GM12878 (cell line): Measurements from ENCODE around the gene TNFAIP2. TPM values are rescaled to one million over a fixed set of nuclear protein-coding genes. Genes with fewer than 3 reads are reported as not detected.

ENCODE experiments used
- BMI1 ChIP-seq: fragments of 450-650 bp; IDR thresholded peaks from 2 replicates; pipeline ENCODE4 v1.6.1; 2016; ENCODE audit warnings: mild to moderate bottlenecking, moderate library complexity, borderline replicate concordance
- CEBPB ChIP-seq, 2 experiments: fragments of 150-350 bp in 1 of 2; IDR thresholded peaks; 2 replicates each; pipeline ENCODE4 v1.6.1; 2012 to 2014; ENCODE audit warnings: low read depth in 2 of 2, low read length in 2 of 2, borderline replicate concordance in 1 of 2, inconsistent platforms in 1 of 2
- ELK1 ChIP-seq: IDR thresholded peaks from 2 replicates; pipeline ENCODE4 v1.6.1; 2012; ENCODE audit warnings: low read depth, low read length, improper control_type of control experiment
- HDAC6 ChIP-seq: fragments of 200-600 bp; sonication (generic); IDR thresholded peaks from one replicate; pipeline ENCODE4 v1.8.0; 2017; ENCODE audit warnings: antibody characterized with exemption; ENCODE audit not compliant: unreplicated experiment
- IKZF1 ChIP-seq: fragments of 450-650 bp; conservative IDR thresholded peaks from 2 replicates; pipeline ENCODE4 v1.6.1; 2017; ENCODE audit warnings: antibody characterized with exemption, mild to moderate bottlenecking
- IRF5 ChIP-seq: fragments of 450-650 bp; IDR thresholded peaks from 2 replicates; pipeline ENCODE4 v1.6.1; 2017; ENCODE audit warnings: borderline replicate concordance
- KAT2A ChIP-seq: conservative IDR thresholded peaks from 2 replicates; pipeline ENCODE4 v1.6.1; 2011; ENCODE audit warnings: low read depth, low read length; ENCODE audit not compliant: control insufficient read depth
- NFIC ChIP-seq: IDR thresholded peaks from 2 replicates; pipeline ENCODE4 v1.6.1; 2012; ENCODE audit warnings: low read depth, mild to moderate bottlenecking, inconsistent platforms, low read length, moderate library complexity
- NFYA ChIP-seq: IDR thresholded peaks from 2 replicates; pipeline ENCODE4 v1.6.1; 2011; ENCODE audit warnings: low read depth, mild to moderate bottlenecking, low read length, improper control_type of control experiment, borderline replicate concordance
- RAD21 ChIP-seq: IDR thresholded peaks from 2 replicates; pipeline ENCODE4 v1.6.1; 2011; ENCODE audit warnings: mild to moderate bottlenecking, low read depth, low read length, moderate library complexity; ENCODE audit not compliant: insufficient read depth
- RB1 ChIP-seq: fragments of 450-650 bp; formaldehyde crosslinking; IDR thresholded peaks from 2 replicates; pipeline ENCODE4 v1.6.1; 2017; ENCODE audit warnings: mild to moderate bottlenecking, borderline replicate concordance
- RBBP5 ChIP-seq: fragments of 200-600 bp; sonication (generic); conservative IDR thresholded peaks from 2 replicates; pipeline ENCODE4 v1.6.1; 2016
- SIN3A ChIP-seq: IDR thresholded peaks from 2 replicates; pipeline ENCODE4 v1.6.1; 2012; ENCODE audit warnings: low read depth, low read length, improper control_type of control experiment
- SIX5 ChIP-seq: IDR thresholded peaks from 2 replicates; pipeline ENCODE4 v1.6.1; 2011; ENCODE audit warnings: mild to moderate bottlenecking, low read depth, low read length, moderate library complexity; ENCODE audit not compliant: severe bottlenecking
- USF2 ChIP-seq: IDR thresholded peaks from 2 replicates; pipeline ENCODE4 v1.6.1; 2011; ENCODE audit warnings: low read depth, low read length, improper control_type of control experiment, borderline replicate concordance
- WRNIP1 ChIP-seq: IDR thresholded peaks from 2 replicates; pipeline ENCODE4 v1.6.1; 2011; ENCODE audit warnings: low read depth, low read length, improper control_type of control experiment, borderline replicate concordance
- ZBED1 ChIP-seq: IDR thresholded peaks from 2 replicates; pipeline ENCODE4 v1.6.1; 2016; ENCODE audit warnings: borderline replicate concordance
- ZBTB33 ChIP-seq: fragments of 450-650 bp; IDR thresholded peaks from 2 replicates; pipeline ENCODE4 v1.6.1; 2017; ENCODE audit warnings: mild to moderate bottlenecking
- ZNF384 ChIP-seq: IDR thresholded peaks from 2 replicates; pipeline ENCODE4 v1.6.1; 2012; ENCODE audit warnings: low read depth, mild to moderate bottlenecking, low read length, improper control_type of control experiment, borderline replicate concordance
- ZNF622 ChIP-seq: fragments of 450-650 bp; IDR thresholded peaks from 2 replicates; pipeline ENCODE4 v1.6.1; 2017; ENCODE audit warnings: mild to moderate bottlenecking, inconsistent platforms
- polyA plus RNA-seq, 11 experiments: library from polyadenylated mRNA; depleted of rRNA in 4 of 11; unstranded in 6 of 11; stranded (reverse) in 5 of 11; fragments of >200 nt; fragmentation: Nextera tagmentation in 4 of 11; fragmentation: Illumina TruSeq in 1 of 11; extraction: Ambion mirVana in 4 of 11; extraction: Trizol in 1 of 11; gene quantifications; 1 replicate in 1 of 11; 2 replicates in 10 of 11; pipeline versions ENCODE4 v1.2.1 to v1.2.3, GENCODE V29; 2011 to 2016; ENCODE audit warnings: inconsistent platforms in 2 of 11, missing spikeins in 2 of 11, low read depth in 1 of 11
- total RNA-seq, 4 experiments: library from RNA; depleted of rRNA in 3 of 4; stranded (reverse); fragments of >200 nt in 3 of 4; fragmentation: Illumina TruSeq in 1 of 4; extraction: Trizol in 1 of 4; gene quantifications; 2 replicates each; pipeline versions ENCODE4 v1.2.1 to v1.2.3, GENCODE V29; 2013 to 2021
- TF ChIP-seq, protein P1 (sequence below): IDR thresholded peaks from 2 replicates; pipeline ENCODE4 v1.6.1; 2011; ENCODE audit warnings: low read depth, mild to moderate bottlenecking, low read length, moderate library complexity, borderline replicate concordance; ENCODE audit errors: extremely low read depth

The TNFAIP2 gene
- total and polyA plus RNA-seq, 10 of the 15 experiments (the other 5 are each of a cell fraction or from before 2014, with no cell fraction given), result 7.1 to 150 (median 74.5) TPM

GRCh38 chr14:103108749-103109207 lies 14.5 kb upstream of the TNFAIP2 start (continued):
- TF ChIP-seq, protein P1, sequence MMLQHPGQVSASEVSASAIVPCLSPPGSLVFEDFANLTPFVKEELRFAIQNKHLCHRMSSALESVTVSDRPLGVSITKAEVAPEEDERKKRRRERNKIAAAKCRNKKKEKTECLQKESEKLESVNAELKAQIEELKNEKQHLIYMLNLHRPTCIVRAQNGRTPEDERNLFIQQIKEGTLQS, result no peak
- TF ChIP-seq RB1, result no peak
- TF ChIP-seq RBBP5, result no peak
- TF ChIP-seq SIX5, result no peak
- TF ChIP-seq ZNF622, result no peak
- TF ChIP-seq ZNF384, result no peak
- no peak for TF ChIP-seq ZBED1
- TF ChIP-seq IKZF1, result peak; percentile 93
- TF ChIP-seq BMI1, result no peak
- no peak for TF ChIP-seq HDAC6
- no peak for TF ChIP-seq ELK1
- TF ChIP-seq IRF5, result no peak
- TF ChIP-seq RAD21, result no peak
- no peak for TF ChIP-seq KAT2A
- TF ChIP-seq NFIC, result no peak
- TF ChIP-seq NFYA, result no peak
- TF ChIP-seq SIN3A, result no peak
- TF ChIP-seq CEBPB (IDR thresholded peaks at IDR 0.05; ENCODE audit: borderline replicate concordance in 1 of 2, low read depth in 2 of 2, low read length in 2 of 2), result no peak
- no peak for TF ChIP-seq USF2
- TF ChIP-seq ZBTB33, result no peak
- no peak for TF ChIP-seq WRNIP1
